ENCODE results near the gene SMOC2.

GRCh38 chr6:168662301-168662936 lies 221.4 kb downstream of the SMOC2 start:
- TF ChIP-seq, protein P1, sequence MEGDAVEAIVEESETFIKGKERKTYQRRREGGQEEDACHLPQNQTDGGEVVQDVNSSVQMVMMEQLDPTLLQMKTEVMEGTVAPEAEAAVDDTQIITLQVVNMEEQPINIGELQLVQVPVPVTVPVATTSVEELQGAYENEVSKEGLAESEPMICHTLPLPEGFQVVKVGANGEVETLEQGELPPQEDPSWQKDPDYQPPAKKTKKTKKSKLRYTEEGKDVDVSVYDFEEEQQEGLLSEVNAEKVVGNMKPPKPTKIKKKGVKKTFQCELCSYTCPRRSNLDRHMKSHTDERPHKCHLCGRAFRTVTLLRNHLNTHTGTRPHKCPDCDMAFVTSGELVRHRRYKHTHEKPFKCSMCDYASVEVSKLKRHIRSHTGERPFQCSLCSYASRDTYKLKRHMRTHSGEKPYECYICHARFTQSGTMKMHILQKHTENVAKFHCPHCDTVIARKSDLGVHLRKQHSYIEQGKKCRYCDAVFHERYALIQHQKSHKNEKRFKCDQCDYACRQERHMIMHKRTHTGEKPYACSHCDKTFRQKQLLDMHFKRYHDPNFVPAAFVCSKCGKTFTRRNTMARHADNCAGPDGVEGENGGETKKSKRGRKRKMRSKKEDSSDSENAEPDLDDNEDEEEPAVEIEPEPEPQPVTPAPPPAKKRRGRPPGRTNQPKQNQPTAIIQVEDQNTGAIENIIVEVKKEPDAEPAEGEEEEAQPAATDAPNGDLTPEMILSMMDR (IDR thresholded peaks at IDR 0.05): no peak
- TF ChIP-seq, protein P2, sequence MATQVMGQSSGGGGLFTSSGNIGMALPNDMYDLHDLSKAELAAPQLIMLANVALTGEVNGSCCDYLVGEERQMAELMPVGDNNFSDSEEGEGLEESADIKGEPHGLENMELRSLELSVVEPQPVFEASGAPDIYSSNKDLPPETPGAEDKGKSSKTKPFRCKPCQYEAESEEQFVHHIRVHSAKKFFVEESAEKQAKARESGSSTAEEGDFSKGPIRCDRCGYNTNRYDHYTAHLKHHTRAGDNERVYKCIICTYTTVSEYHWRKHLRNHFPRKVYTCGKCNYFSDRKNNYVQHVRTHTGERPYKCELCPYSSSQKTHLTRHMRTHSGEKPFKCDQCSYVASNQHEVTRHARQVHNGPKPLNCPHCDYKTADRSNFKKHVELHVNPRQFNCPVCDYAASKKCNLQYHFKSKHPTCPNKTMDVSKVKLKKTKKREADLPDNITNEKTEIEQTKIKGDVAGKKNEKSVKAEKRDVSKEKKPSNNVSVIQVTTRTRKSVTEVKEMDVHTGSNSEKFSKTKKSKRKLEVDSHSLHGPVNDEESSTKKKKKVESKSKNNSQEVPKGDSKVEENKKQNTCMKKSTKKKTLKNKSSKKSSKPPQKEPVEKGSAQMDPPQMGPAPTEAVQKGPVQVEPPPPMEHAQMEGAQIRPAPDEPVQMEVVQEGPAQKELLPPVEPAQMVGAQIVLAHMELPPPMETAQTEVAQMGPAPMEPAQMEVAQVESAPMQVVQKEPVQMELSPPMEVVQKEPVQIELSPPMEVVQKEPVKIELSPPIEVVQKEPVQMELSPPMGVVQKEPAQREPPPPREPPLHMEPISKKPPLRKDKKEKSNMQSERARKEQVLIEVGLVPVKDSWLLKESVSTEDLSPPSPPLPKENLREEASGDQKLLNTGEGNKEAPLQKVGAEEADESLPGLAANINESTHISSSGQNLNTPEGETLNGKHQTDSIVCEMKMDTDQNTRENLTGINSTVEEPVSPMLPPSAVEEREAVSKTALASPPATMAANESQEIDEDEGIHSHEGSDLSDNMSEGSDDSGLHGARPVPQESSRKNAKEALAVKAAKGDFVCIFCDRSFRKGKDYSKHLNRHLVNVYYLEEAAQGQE (IDR thresholded peaks at IDR 0.05): no peak
- TF ChIP-seq MAFK (IDR thresholded peaks at IDR 0.05; ENCODE audit: partially characterized antibody) (no peak), E2F6 (IDR thresholded peaks at IDR 0.05; ENCODE audit: borderline replicate concordance, low read depth) (no peak), ZNF302 (CRISPR knock-in tag; IDR thresholded peaks at IDR 0.05) (no peak), SMC3 (IDR thresholded peaks at IDR 0.05) (no peak), USF2 (IDR thresholded peaks at IDR 0.05) (no peak), POLR2A (IDR thresholded peaks at IDR 0.05; ENCODE audit: low read length) (no peak), HMGXB4 (CRISPR knock-in tag; IDR thresholded peaks at IDR 0.05; ENCODE audit: borderline replicate concordance) (no peak), ESRRA (IDR thresholded peaks at IDR 0.05; ENCODE audit: borderline replicate concordance, low read length) (no peak), RFX5 (IDR thresholded peaks at IDR 0.05) (no peak), RNF2 (IDR thresholded peaks at IDR 0.05; ENCODE audit: borderline replicate concordance, low read depth) (no peak), NFE2L2 (conservative IDR thresholded peaks at IDR 0.05; ENCODE audit: low read length) (no peak), HOXB5 (CRISPR knock-in tag; IDR thresholded peaks at IDR 0.05) (no peak)

All from A549 (cell line).